ENCODE data around the gene C1orf141. TPM values are rescaled to one million over a fixed set of nuclear protein-coding genes. Genes with fewer than 3 reads are reported as not detected.

Gene C1orf141
- total RNA-seq, 1 experiment from 2014 or later: not detected

DNA sequence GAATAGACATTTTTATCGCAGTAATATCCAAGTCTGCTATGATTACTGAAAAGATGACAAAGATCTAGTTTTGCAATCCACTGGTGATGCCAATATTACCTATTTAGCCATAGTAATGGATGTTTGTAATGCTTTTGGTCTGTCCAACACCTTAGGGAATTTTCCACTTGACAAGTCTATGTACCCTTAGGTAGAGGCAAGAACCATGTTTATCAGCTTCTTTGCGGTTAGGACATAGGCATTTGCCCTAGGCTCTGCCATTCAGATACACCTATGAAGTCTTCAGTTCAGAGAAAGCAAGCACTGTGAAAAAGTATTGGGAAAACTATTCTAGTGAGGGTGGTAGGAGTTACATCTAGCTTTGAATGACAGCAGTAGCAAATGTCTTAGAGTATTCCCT is 40.6 kb downstream of the C1orf141 start:
- no peak overlapping the region for H3K4me3 Mint-ChIP-seq
- 0 out of 2 replicates have a peak, but pooled peaks cover 2% of the 10 kb centered on the region for H3K36me3 Mint-ChIP-seq
- H3K9me3 Mint-ChIP-seq: peaks cover 11% of the 10 kb centered on the region
- no peaks in the 10 kb centered on the region for H3K27me3 Mint-ChIP-seq (ENCODE audit: low read depth)
- H3K4me1 Mint-ChIP-seq: peaks cover 15% of the 10 kb centered on the region
- no peak overlapping the region for H3K27ac Mint-ChIP-seq
- ChIA-PET POLR2A (no interaction called here), CTCF (no interaction called here)
- DNase-seq (ENCODE audit: low spot score) (no peak), ATAC-seq (no peak)
- TF ChIP-seq, protein P1, sequence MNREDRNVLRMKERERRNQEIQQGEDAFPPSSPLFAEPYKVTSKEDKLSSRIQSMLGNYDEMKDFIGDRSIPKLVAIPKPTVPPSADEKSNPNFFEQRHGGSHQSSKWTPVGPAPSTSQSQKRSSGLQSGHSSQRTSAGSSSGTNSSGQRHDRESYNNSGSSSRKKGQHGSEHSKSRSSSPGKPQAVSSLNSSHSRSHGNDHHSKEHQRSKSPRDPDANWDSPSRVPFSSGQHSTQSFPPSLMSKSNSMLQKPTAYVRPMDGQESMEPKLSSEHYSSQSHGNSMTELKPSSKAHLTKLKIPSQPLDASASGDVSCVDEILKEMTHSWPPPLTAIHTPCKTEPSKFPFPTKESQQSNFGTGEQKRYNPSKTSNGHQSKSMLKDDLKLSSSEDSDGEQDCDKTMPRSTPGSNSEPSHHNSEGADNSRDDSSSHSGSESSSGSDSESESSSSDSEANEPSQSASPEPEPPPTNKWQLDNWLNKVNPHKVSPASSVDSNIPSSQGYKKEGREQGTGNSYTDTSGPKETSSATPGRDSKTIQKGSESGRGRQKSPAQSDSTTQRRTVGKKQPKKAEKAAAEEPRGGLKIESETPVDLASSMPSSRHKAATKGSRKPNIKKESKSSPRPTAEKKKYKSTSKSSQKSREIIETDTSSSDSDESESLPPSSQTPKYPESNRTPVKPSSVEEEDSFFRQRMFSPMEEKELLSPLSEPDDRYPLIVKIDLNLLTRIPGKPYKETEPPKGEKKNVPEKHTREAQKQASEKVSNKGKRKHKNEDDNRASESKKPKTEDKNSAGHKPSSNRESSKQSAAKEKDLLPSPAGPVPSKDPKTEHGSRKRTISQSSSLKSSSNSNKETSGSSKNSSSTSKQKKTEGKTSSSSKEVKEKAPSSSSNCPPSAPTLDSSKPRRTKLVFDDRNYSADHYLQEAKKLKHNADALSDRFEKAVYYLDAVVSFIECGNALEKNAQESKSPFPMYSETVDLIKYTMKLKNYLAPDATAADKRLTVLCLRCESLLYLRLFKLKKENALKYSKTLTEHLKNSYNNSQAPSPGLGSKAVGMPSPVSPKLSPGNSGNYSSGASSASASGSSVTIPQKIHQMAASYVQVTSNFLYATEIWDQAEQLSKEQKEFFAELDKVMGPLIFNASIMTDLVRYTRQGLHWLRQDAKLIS (CRISPR knock-in tag; IDR thresholded peaks at IDR 0.05; ENCODE audit: borderline replicate concordance): no peak
- TF ChIP-seq MYBL2 (CRISPR knock-in tag; IDR thresholded peaks at IDR 0.05): no peak
- TF ChIP-seq, protein P2, sequence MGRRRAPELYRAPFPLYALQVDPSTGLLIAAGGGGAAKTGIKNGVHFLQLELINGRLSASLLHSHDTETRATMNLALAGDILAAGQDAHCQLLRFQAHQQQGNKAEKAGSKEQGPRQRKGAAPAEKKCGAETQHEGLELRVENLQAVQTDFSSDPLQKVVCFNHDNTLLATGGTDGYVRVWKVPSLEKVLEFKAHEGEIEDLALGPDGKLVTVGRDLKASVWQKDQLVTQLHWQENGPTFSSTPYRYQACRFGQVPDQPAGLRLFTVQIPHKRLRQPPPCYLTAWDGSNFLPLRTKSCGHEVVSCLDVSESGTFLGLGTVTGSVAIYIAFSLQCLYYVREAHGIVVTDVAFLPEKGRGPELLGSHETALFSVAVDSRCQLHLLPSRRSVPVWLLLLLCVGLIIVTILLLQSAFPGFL (CRISPR knock-in tag; IDR thresholded peaks at IDR 0.05; ENCODE audit: borderline replicate concordance): no peak
- no peak for TF ChIP-seq HMGA2 (CRISPR knock-in tag; IDR thresholded peaks at IDR 0.05)
- no peak for TF ChIP-seq CREM (CRISPR knock-in tag; IDR thresholded peaks at IDR 0.05)
- TF ChIP-seq, protein P3, sequence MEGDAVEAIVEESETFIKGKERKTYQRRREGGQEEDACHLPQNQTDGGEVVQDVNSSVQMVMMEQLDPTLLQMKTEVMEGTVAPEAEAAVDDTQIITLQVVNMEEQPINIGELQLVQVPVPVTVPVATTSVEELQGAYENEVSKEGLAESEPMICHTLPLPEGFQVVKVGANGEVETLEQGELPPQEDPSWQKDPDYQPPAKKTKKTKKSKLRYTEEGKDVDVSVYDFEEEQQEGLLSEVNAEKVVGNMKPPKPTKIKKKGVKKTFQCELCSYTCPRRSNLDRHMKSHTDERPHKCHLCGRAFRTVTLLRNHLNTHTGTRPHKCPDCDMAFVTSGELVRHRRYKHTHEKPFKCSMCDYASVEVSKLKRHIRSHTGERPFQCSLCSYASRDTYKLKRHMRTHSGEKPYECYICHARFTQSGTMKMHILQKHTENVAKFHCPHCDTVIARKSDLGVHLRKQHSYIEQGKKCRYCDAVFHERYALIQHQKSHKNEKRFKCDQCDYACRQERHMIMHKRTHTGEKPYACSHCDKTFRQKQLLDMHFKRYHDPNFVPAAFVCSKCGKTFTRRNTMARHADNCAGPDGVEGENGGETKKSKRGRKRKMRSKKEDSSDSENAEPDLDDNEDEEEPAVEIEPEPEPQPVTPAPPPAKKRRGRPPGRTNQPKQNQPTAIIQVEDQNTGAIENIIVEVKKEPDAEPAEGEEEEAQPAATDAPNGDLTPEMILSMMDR (IDR thresholded peaks at IDR 0.05): no peak
- no peak for TF ChIP-seq RORB (CRISPR knock-in tag; IDR thresholded peaks at IDR 0.05)
- TF ChIP-seq SOX15 (CRISPR knock-in tag; IDR thresholded peaks at IDR 0.05): no peak
- TF ChIP-seq NR1H2 (CRISPR knock-in tag; IDR thresholded peaks at IDR 0.05): no peak
- TF ChIP-seq ZNF317 (CRISPR knock-in tag; IDR thresholded peaks at IDR 0.05; ENCODE audit: borderline replicate concordance, low read depth): no peak
- TF ChIP-seq, protein P4, sequence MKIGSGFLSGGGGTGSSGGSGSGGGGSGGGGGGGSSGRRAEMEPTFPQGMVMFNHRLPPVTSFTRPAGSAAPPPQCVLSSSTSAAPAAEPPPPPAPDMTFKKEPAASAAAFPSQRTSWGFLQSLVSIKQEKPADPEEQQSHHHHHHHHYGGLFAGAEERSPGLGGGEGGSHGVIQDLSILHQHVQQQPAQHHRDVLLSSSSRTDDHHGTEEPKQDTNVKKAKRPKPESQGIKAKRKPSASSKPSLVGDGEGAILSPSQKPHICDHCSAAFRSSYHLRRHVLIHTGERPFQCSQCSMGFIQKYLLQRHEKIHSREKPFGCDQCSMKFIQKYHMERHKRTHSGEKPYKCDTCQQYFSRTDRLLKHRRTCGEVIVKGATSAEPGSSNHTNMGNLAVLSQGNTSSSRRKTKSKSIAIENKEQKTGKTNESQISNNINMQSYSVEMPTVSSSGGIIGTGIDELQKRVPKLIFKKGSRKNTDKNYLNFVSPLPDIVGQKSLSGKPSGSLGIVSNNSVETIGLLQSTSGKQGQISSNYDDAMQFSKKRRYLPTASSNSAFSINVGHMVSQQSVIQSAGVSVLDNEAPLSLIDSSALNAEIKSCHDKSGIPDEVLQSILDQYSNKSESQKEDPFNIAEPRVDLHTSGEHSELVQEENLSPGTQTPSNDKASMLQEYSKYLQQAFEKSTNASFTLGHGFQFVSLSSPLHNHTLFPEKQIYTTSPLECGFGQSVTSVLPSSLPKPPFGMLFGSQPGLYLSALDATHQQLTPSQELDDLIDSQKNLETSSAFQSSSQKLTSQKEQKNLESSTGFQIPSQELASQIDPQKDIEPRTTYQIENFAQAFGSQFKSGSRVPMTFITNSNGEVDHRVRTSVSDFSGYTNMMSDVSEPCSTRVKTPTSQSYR (CRISPR knock-in tag; IDR thresholded peaks at IDR 0.05): no peak
- TF ChIP-seq, protein P5, sequence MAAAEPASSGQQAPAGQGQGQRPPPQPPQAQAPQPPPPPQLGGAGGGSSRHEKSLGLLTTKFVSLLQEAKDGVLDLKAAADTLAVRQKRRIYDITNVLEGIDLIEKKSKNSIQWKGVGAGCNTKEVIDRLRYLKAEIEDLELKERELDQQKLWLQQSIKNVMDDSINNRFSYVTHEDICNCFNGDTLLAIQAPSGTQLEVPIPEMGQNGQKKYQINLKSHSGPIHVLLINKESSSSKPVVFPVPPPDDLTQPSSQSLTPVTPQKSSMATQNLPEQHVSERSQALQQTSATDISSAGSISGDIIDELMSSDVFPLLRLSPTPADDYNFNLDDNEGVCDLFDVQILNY (CRISPR knock-in tag; IDR thresholded peaks at IDR 0.05): no peak

DNA sequence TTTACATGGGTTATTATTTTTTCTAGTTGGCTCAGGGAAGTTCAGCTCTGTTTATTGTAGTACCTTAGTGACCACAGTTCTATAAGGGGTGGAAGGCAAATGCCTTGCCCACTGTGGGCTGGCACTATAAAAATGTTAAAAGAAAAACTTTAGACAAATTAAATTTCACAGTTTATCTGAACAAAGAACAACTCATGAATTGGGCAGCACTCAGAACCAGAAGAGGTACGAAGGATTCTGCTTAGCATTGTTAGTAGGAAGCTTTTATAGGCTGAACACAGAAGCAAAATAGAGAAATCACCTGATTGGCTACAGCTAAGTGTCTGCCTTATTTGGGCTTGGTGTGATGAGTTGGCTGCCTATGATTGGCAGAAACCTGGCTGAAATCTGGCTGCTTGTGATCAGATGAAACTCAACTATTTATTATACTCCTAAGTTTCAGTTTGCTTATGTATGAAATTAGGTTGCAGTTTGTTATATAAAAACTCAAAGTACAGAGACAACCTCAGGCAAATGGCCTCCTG is 45.0 kb downstream of the C1orf141 start:
- Mint-ChIP-seq H3K4me3 (no peak overlapping the region), H3K27me3 (ENCODE audit: low read depth) (no peaks in the 10 kb centered on the region), H3K27ac (no peak overlapping the region), H3K4me1 (0 out of 2 replicates have a peak, but pooled peaks cover 4% of the 10 kb centered on the region), H3K9me3 (peaks cover 19% of the 10 kb centered on the region), H3K36me3 (0 out of 2 replicates have a peak, but pooled peaks cover 4% of the 10 kb centered on the region)
- POLR2A ChIA-PET: no interaction called here
- DNase-seq (ENCODE audit: low spot score): no peak
- CTCF ChIA-PET: no interaction called here
- ATAC-seq: no peak
- TF ChIP-seq GRHL2 (CRISPR knock-in tag; IDR thresholded peaks at IDR 0.05; ENCODE audit: insufficient replicate concordance, severe bottlenecking) (no peak), ZBTB21 (CRISPR knock-in tag; IDR thresholded peaks at IDR 0.05; ENCODE audit: borderline replicate concordance) (no peak), HMGA2 (CRISPR knock-in tag; IDR thresholded peaks at IDR 0.05) (no peak)
- TF ChIP-seq, protein P5 (CRISPR knock-in tag; IDR thresholded peaks at IDR 0.05): no peak
- TF ChIP-seq, protein P6, sequence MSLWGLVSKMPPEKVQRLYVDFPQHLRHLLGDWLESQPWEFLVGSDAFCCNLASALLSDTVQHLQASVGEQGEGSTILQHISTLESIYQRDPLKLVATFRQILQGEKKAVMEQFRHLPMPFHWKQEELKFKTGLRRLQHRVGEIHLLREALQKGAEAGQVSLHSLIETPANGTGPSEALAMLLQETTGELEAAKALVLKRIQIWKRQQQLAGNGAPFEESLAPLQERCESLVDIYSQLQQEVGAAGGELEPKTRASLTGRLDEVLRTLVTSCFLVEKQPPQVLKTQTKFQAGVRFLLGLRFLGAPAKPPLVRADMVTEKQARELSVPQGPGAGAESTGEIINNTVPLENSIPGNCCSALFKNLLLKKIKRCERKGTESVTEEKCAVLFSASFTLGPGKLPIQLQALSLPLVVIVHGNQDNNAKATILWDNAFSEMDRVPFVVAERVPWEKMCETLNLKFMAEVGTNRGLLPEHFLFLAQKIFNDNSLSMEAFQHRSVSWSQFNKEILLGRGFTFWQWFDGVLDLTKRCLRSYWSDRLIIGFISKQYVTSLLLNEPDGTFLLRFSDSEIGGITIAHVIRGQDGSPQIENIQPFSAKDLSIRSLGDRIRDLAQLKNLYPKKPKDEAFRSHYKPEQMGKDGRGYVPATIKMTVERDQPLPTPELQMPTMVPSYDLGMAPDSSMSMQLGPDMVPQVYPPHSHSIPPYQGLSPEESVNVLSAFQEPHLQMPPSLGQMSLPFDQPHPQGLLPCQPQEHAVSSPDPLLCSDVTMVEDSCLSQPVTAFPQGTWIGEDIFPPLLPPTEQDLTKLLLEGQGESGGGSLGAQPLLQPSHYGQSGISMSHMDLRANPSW (CRISPR knock-in tag; conservative IDR thresholded peaks at IDR 0.05; ENCODE audit: low read depth): no peak
- TF ChIP-seq, protein P4 (CRISPR knock-in tag; IDR thresholded peaks at IDR 0.05): no peak
